GM18909 (cell line): ENCODE data around the gene BANP.
A peak's percentile ranks its signal among the peaks of the same experiment; 100 is the strongest.

Experiments
- ATAC-seq: cut with Tn5 transposase; IDR thresholded peaks from one replicate; pipeline ENCODE4 v1.9.1; 2021; ENCODE audit warnings: mild to moderate bottlenecking; ENCODE audit not compliant: unreplicated experiment, poor library complexity

The BANP gene

DNA sequence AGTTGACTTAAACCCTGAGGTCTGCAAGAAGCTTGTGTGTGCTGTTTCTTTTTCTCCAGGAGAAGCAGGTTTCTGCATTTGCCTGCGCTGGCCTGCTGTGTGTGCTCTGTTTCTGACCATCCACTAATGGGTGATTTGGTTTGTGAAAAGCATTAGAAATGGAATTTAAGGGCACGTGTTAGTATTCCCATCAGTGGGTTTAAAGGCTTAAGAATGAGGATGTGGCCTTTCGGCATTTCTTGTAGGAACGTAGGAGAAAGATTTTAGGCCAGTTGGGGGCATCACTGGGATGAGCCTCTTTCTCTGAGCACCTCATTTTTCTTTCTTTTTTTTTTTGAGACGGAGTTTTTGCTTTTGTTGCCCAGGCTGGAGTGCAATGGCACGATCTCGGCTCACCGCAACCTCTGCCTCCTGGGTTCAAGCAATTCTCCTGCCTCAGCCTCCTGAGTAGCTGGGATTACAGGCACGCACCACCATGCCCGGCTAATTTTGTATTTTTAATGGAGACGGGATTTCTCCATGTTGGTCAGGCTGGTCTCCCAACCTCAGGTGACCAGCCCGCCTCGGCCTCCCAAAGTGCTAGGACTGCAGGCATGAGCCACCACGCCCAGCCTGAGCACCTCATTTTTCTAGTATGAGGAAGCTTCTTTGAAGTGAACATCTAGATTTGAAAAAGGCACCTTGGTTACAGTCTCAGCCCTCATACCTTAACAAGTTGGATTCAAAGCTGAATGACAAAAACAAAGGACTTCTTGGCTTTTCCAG is 110.3 kb downstream of the BANP start:
- ATAC-seq: no peak

DNA sequence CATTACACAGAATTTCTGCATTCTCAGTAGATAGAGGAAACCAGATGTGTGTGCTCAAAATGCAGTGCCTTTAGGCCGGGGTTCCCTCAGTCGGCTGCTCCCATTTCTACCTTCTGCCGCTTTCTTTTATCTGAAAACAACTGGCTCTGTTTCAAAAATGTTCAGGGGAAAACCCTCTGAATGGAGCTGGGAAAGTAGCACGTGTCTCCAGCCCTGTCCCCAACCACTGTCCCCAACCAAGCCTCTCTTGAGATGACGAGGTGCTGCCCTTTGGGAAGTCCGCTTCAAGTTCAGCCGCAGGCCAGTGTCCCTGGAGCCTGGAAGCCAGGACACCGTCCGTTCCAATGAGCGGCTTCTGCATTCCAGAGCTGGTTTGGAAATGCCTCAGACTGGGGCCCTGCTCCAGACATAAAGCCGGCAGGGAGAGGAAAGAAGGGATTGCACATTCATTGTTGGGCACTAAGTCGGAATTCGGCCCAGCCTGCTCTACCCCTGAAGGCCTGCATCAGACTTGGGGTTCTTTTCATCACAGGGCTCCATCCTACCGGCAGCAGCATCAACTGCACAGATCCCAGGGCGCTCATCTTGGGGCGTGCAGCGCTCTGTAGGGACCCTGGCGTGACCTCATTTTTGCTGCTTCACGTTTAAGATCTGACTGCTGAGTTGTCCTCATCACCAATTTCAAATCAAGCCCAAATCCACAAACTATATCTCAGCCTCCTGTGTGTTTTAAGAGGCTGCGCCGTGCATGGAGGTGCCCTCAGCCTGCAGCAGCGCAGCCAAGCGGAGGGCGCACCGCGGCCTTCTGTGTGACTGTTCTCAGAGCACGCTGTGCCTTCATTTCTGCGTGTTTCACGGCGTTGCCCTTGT is 111.3 kb downstream of the BANP start:
- no peak for ATAC-seq

DNA sequence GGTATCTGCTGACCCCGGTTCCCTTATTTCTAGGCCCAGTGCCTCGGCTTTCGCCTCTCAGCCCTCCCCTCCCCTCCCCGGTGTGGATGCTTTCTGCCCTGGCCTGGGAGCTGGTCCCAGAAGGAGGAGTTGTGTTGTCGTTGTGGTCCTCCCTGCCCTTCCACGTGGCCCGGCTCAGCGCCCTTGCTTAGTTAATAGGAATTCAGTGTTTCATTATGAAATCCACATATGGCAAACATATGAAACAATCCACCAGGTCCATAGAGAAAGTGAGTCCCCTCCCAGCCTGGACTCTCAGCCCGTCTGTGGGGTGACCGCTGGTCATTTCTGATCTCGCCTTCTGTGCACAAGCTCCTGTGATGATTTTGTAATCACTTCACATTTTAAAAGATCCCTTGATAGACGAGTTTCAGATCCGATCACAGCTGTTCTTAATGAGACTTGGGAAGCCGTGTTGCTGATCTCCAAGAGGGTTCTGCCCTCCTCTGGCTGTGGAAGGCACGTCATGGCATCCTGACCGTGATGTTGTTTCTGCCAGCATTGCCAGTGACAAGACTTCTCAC is 112.1 kb downstream of the BANP start:
- no peak for ATAC-seq

DNA sequence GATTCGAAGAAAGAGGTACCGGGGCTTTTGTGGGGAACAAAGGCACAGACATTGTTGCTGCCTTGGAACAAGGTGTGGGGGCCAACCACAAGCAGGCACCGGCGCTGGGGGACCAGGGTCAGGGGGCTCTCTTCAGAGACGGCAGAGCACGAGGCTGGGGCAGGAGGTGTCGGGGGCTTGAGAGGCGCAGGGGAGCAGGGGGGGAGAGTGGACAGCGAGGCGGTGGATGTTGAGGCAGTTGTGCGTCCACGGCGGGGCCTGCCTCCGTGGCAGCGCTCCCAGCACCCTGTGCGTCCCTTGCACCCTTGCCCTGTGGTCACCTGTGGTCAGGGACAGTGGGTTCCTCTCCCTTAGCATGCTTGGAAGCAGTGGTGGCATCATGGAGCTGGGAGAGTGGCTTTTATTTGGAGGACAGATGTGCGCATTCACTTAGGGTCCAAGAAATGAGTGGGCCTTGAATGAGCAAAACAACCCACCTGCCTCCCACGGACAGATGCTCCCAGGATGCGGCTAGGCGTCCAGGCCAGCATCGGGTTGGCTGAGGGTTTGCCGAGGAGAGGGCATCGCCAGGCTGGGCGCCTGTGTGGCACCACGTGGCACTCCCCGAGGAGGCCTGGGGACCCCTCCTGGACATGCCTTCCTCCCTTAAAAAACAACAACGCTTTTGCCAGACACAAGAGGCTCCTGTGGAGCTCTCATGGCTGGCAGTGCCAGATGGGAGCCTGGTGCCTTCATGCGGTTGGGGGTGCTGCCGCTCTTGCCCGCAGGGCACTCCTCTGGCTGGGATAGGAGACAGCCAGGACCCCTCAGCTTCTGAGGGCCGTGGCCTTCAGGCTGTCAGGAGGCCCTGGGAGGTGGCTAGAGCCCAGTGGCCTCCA is 113.0 kb downstream of the BANP start:
- no peak for ATAC-seq

DNA sequence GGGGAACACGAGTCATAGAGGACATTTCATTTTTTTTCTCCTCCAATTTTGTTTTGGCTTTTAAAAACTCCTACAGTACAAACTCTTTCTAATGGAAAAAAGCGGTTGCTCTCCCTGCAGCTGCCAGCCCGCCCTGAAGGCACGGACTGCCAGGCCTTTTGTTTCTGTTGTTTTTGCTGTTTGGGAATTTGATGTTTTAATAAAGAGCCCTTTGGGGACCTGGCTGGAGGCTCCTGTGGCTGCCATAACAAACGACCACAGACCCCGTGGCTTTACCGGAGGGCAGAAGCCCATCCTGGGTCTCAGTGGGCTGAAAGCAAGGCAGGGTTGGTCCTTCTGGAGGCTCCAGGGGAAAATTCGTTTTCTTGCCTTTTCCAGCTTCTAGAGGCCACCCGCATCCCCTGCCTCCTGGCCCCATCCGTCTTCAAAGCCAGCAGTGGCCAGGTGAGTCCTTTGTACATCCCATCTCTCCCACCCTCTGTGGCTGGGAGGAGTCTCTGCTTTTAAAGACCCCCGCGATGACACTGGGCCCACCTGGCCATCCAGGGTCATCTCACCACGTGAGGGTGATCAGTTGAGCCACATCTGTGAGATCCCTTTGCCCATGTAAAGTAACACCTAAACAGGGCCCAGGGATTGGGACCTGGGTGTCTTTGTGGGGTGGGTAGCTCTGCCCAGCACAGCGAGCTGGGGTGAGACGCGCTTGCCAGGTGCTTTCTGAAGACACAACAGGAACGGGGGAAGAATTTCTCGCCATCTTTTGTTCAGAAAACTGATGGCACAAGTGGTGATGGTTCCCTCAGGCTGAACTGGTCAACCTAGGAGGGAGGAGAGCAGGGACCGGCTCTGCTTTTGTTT is 113.9 kb downstream of the BANP start:
- no peak for ATAC-seq

DNA sequence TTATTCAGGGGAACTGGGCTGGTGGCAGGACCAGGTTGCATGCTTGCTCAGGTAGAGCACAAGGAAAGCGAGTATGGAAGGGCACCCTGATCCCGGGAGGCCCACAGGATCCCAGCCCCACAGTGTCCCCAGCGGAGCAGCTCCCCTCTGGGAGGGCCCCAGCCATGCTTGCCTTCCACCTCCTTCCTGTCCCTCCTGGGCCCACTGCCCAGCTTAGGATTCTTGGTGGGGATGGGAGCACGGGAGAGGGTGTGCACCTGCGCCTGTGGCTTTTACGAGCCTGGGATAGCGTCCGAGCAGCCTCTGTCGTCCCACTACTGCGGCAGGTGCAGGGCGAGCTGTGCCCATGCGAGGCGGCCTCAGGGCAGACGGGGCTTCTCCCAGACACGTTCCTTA is 114.5 kb downstream of the BANP start:
- no peak for ATAC-seq

DNA sequence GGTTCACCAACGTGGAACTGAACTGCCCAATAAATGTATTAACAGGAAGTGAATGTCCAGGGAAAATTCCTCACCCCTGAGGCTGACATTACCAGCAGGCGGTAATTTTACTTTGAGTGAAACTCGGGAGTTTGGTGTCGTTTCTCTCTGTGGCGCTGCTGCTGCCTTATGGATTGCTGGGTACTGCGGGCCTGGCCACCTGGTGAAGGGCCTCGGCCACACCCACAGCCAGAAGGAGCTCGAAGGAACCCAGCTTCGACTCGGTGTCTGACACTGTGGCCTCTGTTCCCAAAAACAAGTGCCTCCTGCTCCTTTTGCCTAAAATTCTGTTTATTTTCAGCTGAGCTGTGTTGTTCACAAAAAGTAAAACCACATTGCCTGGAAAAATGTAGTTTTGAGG is 115.0 kb downstream of the BANP start:
- no peak for ATAC-seq

DNA sequence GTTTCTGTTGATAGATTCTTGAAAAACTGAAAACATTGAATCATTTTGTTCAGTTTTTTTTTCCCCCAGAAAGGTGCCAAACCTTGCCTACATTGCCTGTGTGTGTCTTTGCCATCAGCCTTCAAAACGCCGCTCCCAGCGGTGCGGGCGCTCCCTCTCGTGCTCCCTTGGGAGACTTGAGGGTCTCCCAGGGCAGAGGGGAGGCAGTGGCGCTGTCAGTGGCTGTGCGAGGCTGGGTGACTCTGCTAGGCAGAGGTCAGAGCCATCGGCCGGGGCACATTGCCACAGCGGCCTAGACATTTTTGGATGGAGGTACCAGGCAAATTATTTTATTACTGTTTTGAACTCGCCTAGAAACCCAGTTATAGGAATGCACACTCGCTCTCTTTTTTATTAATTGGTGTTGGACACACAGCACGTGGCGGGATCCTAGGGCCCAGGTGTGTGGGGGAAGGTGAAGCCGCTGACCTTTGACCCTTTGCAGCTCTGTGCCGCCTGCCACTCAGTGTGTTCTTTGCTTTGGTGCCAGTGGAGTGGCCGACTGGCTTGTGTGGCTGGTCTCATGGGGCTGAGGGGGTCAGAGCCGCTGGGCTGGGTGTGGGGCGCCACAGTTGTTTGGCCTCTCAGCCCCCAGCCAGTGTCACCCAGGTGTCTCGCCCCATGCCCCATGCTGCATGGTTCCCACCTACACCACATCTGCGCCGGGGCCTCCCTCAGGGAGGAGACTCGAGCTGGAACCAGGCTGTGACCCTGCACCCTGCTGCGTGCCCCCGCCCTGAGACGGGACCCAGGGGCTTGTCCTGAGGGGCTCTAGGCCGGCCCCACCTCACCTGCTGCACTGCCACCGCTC is 115.7 kb downstream of the BANP start:
- ATAC-seq: no peak

DNA sequence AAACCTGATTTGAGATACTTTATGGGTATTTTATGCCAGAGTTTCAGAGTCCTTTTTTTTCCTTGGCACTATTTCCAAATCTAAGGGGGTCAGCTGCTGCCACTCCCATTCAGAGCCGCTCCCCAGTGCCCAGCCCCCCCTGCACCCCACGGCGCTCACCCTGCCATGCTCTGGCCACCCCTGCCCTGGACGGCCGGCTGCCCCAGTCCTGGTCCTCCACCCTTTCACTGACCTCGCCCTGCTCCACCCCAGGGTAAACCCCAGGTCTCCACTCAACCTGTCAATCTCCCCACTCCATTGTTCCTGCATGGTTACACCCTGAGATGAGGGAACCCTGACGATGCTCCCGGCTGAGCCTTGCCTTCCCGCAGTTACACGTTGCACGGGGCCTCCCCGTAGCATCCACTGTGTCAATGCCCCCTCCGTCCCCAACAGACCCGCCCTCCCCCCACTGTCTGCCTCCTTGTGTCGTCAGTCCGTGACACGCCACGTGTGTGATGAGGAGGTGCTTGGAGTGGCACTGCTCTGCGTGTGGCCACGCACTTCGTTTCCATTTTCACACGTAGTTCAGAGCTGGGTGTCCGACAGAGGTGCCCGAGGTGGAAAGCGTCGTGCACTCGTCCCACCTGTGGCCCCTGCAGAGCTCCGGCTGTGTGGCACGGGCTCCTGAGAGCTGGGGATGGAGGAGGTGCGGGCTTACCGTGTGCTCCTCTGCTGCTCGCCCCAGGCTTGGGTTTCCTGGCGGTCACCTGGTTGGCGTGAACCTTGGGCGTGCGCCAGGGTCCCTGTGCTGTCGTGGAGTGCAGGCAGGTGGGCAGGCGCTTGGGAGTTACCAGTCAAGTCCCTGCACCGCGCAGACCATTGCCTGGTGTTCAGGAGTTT is 116.5 kb downstream of the BANP start:
- no peak for ATAC-seq

DNA sequence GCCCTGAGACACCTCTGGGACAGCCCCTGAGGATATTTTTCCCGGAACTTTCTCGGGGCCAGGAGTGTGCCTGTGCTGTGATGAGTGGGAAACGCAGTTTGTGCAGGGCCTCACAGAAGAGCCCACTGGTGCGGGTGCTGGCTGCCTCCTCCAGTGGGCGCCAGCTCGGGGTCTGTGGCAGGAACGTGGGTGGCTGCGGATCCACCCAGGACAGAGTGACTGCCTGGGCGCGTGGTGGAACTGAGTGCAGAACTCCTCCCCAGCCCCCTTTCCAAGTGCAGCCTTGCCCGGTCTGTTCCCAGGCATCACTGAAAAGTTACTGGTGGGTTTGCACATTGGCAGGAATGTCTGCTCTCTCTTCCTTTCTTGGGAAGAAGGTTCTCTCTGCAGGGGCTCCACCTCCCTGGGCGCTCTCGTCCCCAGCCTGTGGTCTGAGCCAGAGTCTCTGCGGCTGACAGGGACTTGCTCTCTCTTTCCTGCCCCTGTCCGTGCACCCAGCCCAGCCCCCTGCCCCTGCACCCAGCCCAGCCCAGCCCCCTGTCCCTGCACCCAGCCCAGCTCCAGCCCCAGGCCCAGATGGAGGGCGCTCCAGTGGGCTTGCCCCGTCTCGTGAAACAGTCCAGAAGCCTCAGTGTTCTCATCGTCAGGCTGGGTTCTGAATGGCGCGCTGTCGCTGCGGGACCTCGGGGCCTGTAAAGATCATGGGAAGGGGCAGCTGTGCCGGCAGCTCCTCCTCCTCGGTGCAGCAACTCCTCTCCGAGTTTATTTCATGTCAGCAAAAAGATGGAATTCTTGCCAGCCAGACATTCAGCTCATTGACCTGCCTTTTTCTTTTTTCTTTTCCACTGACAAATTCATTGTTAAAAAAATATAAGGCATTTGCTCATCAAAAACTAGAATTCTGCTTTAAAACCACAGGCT is 117.5 kb downstream of the BANP start:
- ATAC-seq: no peak

DNA sequence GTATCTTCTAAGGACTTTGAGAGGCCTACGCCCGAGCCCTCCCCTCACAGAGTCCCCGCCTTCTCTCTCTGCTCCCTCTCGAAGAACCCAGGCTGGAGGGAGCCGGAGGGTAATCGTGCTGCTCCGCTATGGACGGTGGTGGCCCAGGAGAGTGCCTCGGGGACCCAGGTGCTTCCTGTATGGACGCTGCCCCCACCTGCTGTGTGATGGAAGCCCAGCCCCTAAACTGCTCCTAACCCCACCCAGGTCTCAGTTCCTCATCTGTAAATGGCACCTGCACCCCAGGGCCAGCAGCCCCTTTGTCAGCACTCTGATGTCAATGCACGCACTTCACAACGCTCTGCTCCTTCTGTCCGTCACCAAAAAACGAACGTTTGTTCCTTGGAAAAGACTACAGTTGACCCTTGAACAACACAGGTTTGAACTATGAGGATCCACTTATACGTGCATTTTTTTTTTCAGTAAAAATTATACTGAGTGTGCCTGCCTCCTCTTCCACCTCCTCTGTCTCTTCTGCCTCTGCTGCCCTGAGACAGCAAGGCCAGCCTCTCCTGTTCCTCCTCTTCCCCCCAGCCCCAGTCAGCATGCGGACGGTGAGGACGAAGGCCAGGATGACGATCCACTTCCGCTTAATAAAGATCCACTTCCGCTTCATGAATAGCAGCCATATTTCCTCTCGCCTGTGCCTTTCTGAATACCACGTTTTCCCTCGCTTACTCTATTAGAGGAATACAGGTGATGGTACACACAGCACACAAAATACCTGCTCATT is 118.3 kb downstream of the BANP start:
- peak; percentile 90 for ATAC-seq

DNA sequence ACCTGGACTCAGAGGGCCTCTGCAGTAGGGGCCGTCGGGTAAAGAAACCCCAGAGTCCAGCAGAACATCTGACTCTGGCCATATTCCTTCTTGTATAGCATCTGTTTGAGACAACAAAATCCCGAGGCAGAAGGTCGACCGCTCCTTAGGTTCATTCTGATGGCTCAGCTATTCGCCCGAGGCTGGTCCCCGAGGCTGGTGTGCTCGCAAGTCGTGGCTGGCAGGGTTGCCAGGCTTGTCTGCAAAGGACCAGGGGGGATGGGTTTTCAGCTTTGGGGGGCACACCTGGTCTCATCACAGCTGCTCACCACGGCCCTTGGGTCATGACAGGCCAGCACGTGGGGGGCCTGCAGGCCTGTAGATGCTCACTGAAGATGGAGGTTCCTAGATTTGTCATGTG is 119.1 kb downstream of the BANP start:
- ATAC-seq: no peak

DNA sequence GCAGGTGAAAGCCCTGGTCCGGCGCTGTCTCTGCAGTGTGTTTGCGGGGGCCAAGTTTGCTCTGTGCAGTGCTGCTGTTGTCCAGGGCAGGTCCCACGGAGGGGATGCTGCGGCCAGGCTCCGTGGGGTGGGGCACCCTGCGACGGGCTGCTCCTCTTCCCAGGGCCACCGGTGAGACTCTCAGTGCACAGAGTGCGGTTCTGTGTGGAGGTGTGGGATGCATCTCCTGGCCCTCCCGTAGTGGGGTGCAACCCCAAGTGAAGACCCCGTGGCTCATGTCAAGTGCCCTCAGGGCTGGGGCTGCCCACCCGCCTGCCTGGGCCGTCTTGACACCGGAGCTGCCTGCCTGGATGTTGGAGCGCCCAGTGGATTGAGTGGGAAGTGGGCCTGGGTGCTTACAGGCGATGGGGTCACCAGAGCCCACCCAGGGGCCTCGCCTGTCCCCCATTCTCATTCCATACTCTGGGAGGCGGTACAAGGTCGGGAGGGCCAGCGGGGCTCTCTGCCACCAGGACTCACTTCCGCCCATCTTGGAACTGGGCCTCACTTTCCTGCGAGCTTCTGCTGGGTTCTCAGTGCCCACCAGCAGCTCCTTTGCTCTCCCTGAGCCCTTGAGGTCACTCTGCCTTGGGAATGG is 119.9 kb downstream of the BANP start:
- ATAC-seq: no peak

DNA sequence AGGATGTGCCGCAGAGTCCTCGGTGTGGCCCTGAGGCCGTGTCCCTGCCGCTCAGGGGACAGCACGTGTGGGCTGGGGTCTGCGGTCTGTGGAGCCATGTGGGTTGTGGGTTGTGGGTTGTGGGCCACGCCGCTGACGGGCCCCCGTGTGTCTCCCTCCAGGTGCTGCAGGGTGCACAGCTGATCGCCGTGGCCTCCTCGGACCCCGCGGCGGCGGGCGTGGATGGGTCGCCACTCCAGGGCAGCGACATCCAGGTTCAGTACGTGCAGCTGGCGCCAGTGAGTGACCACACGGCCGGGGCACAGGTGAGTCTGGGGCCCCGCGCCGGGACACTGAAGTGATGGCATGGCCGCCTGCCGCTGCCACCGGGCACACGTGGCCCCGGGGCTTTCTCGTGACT is 120.7 kb downstream of the BANP start:
- no peak for ATAC-seq

DNA sequence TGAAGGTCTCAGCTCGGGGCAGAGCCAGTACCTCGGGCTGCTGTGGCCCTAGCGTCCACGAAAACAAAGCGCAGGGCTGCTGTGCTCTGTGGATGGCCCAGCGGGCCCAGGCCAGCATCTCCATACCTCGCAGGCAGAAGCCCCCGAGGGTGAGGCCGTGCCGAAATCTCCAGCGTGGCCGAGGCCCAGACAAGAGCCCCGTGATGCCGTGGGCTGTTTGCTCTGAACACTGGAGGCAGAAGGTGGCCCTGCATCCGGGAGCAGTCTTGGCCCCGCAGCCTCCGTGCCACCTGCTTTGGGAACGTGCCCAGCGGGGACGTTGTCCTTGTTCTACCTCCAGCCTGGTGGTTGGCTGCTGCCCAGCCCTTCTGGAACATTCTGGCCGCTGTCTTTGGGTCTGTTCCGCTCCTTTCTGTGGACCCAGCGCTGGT is 121.4 kb downstream of the BANP start:
- no peak for ATAC-seq
